OCI-LY3 (cell line): ENCODE data around the gene GJD4.

Experiments
- EZH2phosphoT487 ChIP-seq: fragments of 200-600 bp; shearing (Covaris generic); IDR thresholded peaks from 2 replicates; pipeline ENCODE4 v1.6.1; 2018; ENCODE audit warnings: antibody characterized with exemption, mixed run types, low read depth
- TF ChIP-seq, protein P1 (sequence below): fragments of 200-600, 300-600 bp; sonication (generic); IDR thresholded peaks from 2 replicates; pipeline ENCODE4 v1.5.1; 2014; ENCODE audit warnings: antibody characterized with exemption, low read length, low read depth

DNA sequence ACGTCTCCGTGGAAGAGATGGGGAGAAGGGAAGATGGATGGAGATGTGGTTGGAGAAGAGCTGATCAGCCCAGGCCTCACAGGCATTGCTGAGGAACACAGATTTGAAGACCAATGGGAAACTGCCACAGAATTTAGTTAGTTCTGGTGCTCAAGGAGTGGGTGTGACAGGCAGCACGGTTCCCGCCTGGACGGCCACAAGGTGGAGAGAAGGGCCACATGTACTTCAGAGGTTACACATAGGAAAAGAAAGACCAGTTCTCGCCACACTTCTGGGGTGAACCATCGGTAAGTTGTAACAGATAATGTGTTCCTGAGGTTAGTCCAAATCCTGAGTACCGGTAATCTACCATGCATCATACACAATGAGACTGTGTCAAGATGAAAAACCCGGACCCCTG lies 29.5 kb upstream of the GJD4 start:
- TF ChIP-seq, protein P1, sequence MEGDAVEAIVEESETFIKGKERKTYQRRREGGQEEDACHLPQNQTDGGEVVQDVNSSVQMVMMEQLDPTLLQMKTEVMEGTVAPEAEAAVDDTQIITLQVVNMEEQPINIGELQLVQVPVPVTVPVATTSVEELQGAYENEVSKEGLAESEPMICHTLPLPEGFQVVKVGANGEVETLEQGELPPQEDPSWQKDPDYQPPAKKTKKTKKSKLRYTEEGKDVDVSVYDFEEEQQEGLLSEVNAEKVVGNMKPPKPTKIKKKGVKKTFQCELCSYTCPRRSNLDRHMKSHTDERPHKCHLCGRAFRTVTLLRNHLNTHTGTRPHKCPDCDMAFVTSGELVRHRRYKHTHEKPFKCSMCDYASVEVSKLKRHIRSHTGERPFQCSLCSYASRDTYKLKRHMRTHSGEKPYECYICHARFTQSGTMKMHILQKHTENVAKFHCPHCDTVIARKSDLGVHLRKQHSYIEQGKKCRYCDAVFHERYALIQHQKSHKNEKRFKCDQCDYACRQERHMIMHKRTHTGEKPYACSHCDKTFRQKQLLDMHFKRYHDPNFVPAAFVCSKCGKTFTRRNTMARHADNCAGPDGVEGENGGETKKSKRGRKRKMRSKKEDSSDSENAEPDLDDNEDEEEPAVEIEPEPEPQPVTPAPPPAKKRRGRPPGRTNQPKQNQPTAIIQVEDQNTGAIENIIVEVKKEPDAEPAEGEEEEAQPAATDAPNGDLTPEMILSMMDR, result no peak
- no peak for TF ChIP-seq EZH2phosphoT487
